ENCODE measurements around the gene THYN1. TPM values are rescaled to one million over a fixed set of nuclear protein-coding genes. Genes with fewer than 3 reads are reported as not detected.

Gene THYN1
- total RNA-seq, 2 donors from 2014 or later, result 70.4 to 89.0 TPM

- Mint-ChIP-seq H3K9me3 (no peaks in the 10 kb centered on the region), H3K27ac (peak overlapping the region; percentile 46)
Measured at GRCh38 chr11:134252346-134253187, 585 bp downstream of the THYN1 start.

GRCh38 chr11:134250675-134251074 lies 2.5 kb downstream of the THYN1 start:
- H3K27ac Mint-ChIP-seq, result no peak overlapping the region
- ATAC-seq (replicated peaks in 1 of 2) (no peak), DNase-seq (no peak)
- H3K36me3 Mint-ChIP-seq (ENCODE audit: insufficient read depth in 2 of 2), result peaks cover 9 to 18% of the 10 kb centered on the region in 2 donors
- H3K27me3 Mint-ChIP-seq (ENCODE audit: low read depth), result no peaks in the 10 kb centered on the region
- peaks cover 51% of the 10 kb centered on the region for H3K4me1 Mint-ChIP-seq (ENCODE audit: low read depth)
- H3K9me3 Mint-ChIP-seq, result no peaks in the 10 kb centered on the region
- H3K4me3 Mint-ChIP-seq, result no peak overlapping the region

More at GRCh38 chr11:134252346-134253187, 585 bp downstream of the THYN1 start:
- Mint-ChIP-seq H3K4me3 (peak overlapping the region; percentile 96 to 97), H3K27me3 (ENCODE audit: low read depth) (no peaks in the 10 kb centered on the region), H3K4me1 (ENCODE audit: low read depth) (peaks cover 55% of the 10 kb centered on the region), H3K36me3 (ENCODE audit: insufficient read depth in 2 of 2) (peaks cover 9 to 12% of the 10 kb centered on the region in 2 donors)
- ATAC-seq (replicated peaks in 1 of 2) (peak; percentile 7 to 18), DNase-seq (peak; percentile 34 to 38)

- DNase-seq (no peak), ATAC-seq (replicated peaks in 1 of 2) (no peak)
Measured at GRCh38 chr11:134250246-134250645, 2.9 kb downstream of the THYN1 start.

GRCh38 chr11:134248910-134249480 lies 4.2 kb downstream of the THYN1 start:
- no peaks in the 10 kb centered on the region for H3K27me3 Mint-ChIP-seq (ENCODE audit: low read depth)
- H3K4me1 Mint-ChIP-seq (ENCODE audit: low read depth), result peaks cover 34% of the 10 kb centered on the region
- ATAC-seq (replicated peaks in 1 of 2), result peak; percentile 47 to 70
- peak overlapping the region; percentile 58 for H3K27ac Mint-ChIP-seq
- peaks cover 8 to 18% of the 10 kb centered on the region in 2 donors for H3K36me3 Mint-ChIP-seq (ENCODE audit: insufficient read depth in 2 of 2)
- H3K9me3 Mint-ChIP-seq, result no peaks in the 10 kb centered on the region
- H3K4me3 Mint-ChIP-seq, result peak overlapping the region in 1 of 2 donors; percentile 14
- peak; percentile 46 to 64 for DNase-seq

More at GRCh38 chr11:134250246-134250645, 2.9 kb downstream of the THYN1 start:
- H3K27me3 Mint-ChIP-seq (ENCODE audit: low read depth), result no peaks in the 10 kb centered on the region
- peaks cover 46% of the 10 kb centered on the region for H3K4me1 Mint-ChIP-seq (ENCODE audit: low read depth)
- H3K36me3 Mint-ChIP-seq (ENCODE audit: insufficient read depth in 2 of 2), result peaks cover 9 to 18% of the 10 kb centered on the region in 2 donors
- no peak overlapping the region for H3K27ac Mint-ChIP-seq
- H3K4me3 Mint-ChIP-seq, result no peak overlapping the region
- H3K9me3 Mint-ChIP-seq, result no peaks in the 10 kb centered on the region

- H3K4me3 Mint-ChIP-seq, result no peak overlapping the region
- H3K9me3 Mint-ChIP-seq, result no peaks in the 10 kb centered on the region
- H3K27ac Mint-ChIP-seq, result peak overlapping the region; percentile 49
- DNase-seq (no peak), ATAC-seq (replicated peaks in 1 of 2) (no peak)
- no peaks in the 10 kb centered on the region for H3K27me3 Mint-ChIP-seq (ENCODE audit: low read depth)
- peaks cover 24% of the 10 kb centered on the region for H3K4me1 Mint-ChIP-seq (ENCODE audit: low read depth)
- H3K36me3 Mint-ChIP-seq (ENCODE audit: insufficient read depth in 2 of 2), result peaks cover 7 to 17% of the 10 kb centered on the region in 2 donors
Measured at GRCh38 chr11:134246678-134247077, 6.5 kb downstream of the THYN1 start.

- Mint-ChIP-seq H3K27me3 (ENCODE audit: low read depth) (no peaks in the 10 kb centered on the region), H3K36me3 (ENCODE audit: insufficient read depth in 2 of 2) (peaks cover 7 to 17% of the 10 kb centered on the region in 2 donors)
Measured at GRCh38 chr11:134246100-134246499, 7.1 kb downstream of the THYN1 start.

GRCh38 chr11:134245434-134245833 lies 7.7 kb downstream of the THYN1 start:
- Mint-ChIP-seq H3K4me1 (ENCODE audit: low read depth) (peaks cover 17% of the 10 kb centered on the region), H3K27ac (no peak overlapping the region), H3K27me3 (ENCODE audit: low read depth) (no peaks in the 10 kb centered on the region), H3K9me3 (no peaks in the 10 kb centered on the region), H3K4me3 (no peak overlapping the region), H3K36me3 (ENCODE audit: insufficient read depth in 2 of 2) (peaks cover 5 to 17% of the 10 kb centered on the region in 2 donors)
- no peak for DNase-seq
- ATAC-seq (replicated peaks in 1 of 2), result no peak

More at GRCh38 chr11:134246100-134246499, 7.1 kb downstream of the THYN1 start:
- Mint-ChIP-seq H3K4me3 (no peak overlapping the region), H3K4me1 (ENCODE audit: low read depth) (peaks cover 19% of the 10 kb centered on the region), H3K9me3 (no peaks in the 10 kb centered on the region), H3K27ac (no peak overlapping the region)
- ATAC-seq (replicated peaks in 1 of 2), result no peak
- DNase-seq, result no peak

GRCh38 chr11:134244593-134244992 lies 8.6 kb downstream of the THYN1 start:
- Mint-ChIP-seq H3K36me3 (ENCODE audit: insufficient read depth in 2 of 2) (peaks cover 5 to 17% of the 10 kb centered on the region in 2 donors), H3K27me3 (ENCODE audit: low read depth) (no peaks in the 10 kb centered on the region), H3K27ac (no peak overlapping the region), H3K4me3 (no peak overlapping the region), H3K4me1 (ENCODE audit: low read depth) (peaks cover 13% of the 10 kb centered on the region), H3K9me3 (no peaks in the 10 kb centered on the region)
- ATAC-seq (replicated peaks in 1 of 2) (no peak), DNase-seq (no peak)

- no peak for DNase-seq
- peaks cover 6% of the 10 kb centered on the region for H3K4me1 Mint-ChIP-seq (ENCODE audit: low read depth)
- no peaks in the 10 kb centered on the region for H3K27me3 Mint-ChIP-seq (ENCODE audit: low read depth)
- ATAC-seq (replicated peaks in 1 of 2), result no peak
- H3K36me3 Mint-ChIP-seq (ENCODE audit: insufficient read depth in 2 of 2), result peaks cover 3 to 12% of the 10 kb centered on the region in 2 donors
- no peaks in the 10 kb centered on the region for H3K9me3 Mint-ChIP-seq
- H3K27ac Mint-ChIP-seq, result no peak overlapping the region
- no peak overlapping the region for H3K4me3 Mint-ChIP-seq
Measured at GRCh38 chr11:134243913-134244312, 9.2 kb downstream of the THYN1 start.

- Mint-ChIP-seq H3K9me3 (no peaks in the 10 kb centered on the region), H3K36me3 (ENCODE audit: insufficient read depth in 2 of 2) (peaks cover 2 to 7% of the 10 kb centered on the region in 2 donors)
Measured at GRCh38 chr11:134242376-134242775, 10.8 kb downstream of the THYN1 start.

GRCh38 chr11:134240592-134240991 lies 12.6 kb downstream of the THYN1 start:
- ATAC-seq (replicated peaks in 1 of 2), result no peak
- peaks cover 2 to 3% of the 10 kb centered on the region in 2 donors for H3K36me3 Mint-ChIP-seq (ENCODE audit: insufficient read depth in 2 of 2)
- no peaks in the 10 kb centered on the region for H3K27me3 Mint-ChIP-seq (ENCODE audit: low read depth)
- no peak for DNase-seq
- H3K4me3 Mint-ChIP-seq, result no peak overlapping the region
- no peak overlapping the region for H3K27ac Mint-ChIP-seq
- H3K4me1 Mint-ChIP-seq (ENCODE audit: low read depth), result no peaks in the 10 kb centered on the region
- H3K9me3 Mint-ChIP-seq, result no peaks in the 10 kb centered on the region

More at GRCh38 chr11:134242376-134242775, 10.8 kb downstream of the THYN1 start:
- ATAC-seq (replicated peaks in 1 of 2), result no peak
- DNase-seq, result no peak
- Mint-ChIP-seq H3K4me3 (no peak overlapping the region), H3K27ac (no peak overlapping the region), H3K27me3 (ENCODE audit: low read depth) (no peaks in the 10 kb centered on the region), H3K4me1 (ENCODE audit: low read depth) (no peaks in the 10 kb centered on the region)

- DNase-seq, result no peak
- Mint-ChIP-seq H3K4me1 (ENCODE audit: low read depth) (no peaks in the 10 kb centered on the region), H3K4me3 (no peak overlapping the region), H3K36me3 (ENCODE audit: insufficient read depth in 2 of 2) (peaks cover 2 to 3% of the 10 kb centered on the region in 2 donors), H3K27me3 (ENCODE audit: low read depth) (no peaks in the 10 kb centered on the region), H3K9me3 (no peaks in the 10 kb centered on the region), H3K27ac (no peak overlapping the region)
- no peak for ATAC-seq (replicated peaks in 1 of 2)
Measured at GRCh38 chr11:134238956-134239355, 14.2 kb downstream of the THYN1 start.

- Mint-ChIP-seq H3K27ac (no peak overlapping the region), H3K4me3 (no peak overlapping the region), H3K4me1 (ENCODE audit: low read depth) (peaks cover 7% of the 10 kb centered on the region), H3K27me3 (ENCODE audit: low read depth) (no peaks in the 10 kb centered on the region), H3K36me3 (ENCODE audit: insufficient read depth in 2 of 2) (peaks cover 1 to 2% of the 10 kb centered on the region in 2 donors), H3K9me3 (no peaks in the 10 kb centered on the region)
- DNase-seq, result no peak
- no peak for ATAC-seq (replicated peaks in 1 of 2)
Measured at GRCh38 chr11:134237557-134237922, 15.6 kb downstream of the THYN1 start.
